ENCODE data around the gene DDIT3. TPM values are rescaled to one million over a fixed set of nuclear protein-coding genes. Genes with fewer than 3 reads are reported as not detected.
"Not testable (repeated sequence)": the region's sequence is repeated elsewhere in the genome, so short reads cannot be mapped to it uniquely, and the experiment has no call there.

Gene DDIT3
- total RNA-seq, result 24.0 TPM
- long read RNA-seq, transcript DDIT3-201 (4 exons, 906 nt), result major isoform, 15 of 21 reads
- long read RNA-seq, partial matches to known transcripts, result 1 of 21 reads
- long read RNA-seq, other reads (novel, unspliced or antisense), result 2 of 21 reads

DNA sequence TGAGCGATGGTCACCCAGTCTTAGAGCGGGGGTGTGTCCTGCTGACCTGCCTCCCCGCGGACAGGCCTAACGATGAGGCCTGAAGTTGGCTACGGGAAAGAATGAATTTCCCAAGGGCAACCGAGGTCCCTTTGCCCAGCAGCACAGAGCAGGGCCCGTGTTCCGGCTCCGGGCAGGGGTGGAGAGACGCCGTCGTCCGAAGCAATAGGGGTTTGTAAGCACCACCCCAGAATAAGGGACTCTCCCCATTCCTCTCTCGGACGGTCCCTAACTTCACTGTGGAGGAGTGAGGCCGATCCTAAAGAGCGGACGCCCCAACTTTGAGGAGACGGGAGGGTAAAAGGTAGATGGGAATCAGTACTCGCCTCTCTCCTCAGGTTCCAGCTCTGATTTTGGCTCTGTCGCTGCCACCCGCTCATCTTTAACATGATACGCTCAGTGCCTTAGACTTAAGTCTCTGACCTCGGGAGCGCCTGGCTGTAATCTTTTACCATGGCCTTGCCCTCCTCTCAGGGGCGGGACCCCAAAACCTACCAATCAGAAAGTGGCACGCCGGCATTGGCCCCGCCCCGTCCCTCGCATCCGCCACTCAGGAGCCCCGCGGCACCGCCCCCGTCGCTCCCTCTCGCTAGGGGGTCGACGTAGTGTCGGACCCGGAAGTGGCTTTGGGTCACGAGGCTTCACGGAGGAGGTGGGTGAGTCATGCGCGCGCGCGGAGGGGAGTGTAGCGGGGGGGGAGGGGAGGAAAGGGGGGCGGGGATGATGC, at the start of gene DDIT3:
TSS of gene DDIT3 (minus strand) at position 462 of the 766 bp plus-strand sequence. CDS start 3,108 bp downstream, outside the sequence.
- intact Hi-C loops (cut with DNase I), result loop anchor here (5.0 kb wide), 2 partner anchors 33 to 172 kb away; partner anchors contain the start of genes MARS1 and OS9
- DNase-seq (ENCODE audit: low spot score), result peak; percentile 100

DNA sequence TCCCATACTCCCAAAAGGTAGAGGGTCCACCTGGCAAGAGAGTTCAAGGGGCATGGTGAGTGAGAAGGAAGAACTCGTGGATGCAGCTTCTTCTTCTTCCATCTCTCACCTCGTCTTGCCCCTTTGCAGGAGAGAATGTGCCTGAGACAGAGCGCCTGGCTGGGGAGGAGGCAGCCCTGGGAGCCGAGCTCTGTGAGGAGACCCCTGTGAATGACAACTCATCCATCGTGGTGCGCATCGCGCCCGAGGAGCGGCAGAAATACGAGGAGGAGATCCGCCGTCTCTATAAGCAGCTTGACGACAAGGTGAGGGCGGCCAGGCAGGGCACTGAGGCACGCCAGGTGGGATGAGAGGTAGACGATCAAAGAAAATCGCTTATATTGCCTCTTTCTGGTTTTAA, 49.5 kb upstream of the DDIT3 start:
- intact Hi-C loops (cut with DNase I), result no loop called here
- DNase-seq (ENCODE audit: low spot score), result no peak

DNA sequence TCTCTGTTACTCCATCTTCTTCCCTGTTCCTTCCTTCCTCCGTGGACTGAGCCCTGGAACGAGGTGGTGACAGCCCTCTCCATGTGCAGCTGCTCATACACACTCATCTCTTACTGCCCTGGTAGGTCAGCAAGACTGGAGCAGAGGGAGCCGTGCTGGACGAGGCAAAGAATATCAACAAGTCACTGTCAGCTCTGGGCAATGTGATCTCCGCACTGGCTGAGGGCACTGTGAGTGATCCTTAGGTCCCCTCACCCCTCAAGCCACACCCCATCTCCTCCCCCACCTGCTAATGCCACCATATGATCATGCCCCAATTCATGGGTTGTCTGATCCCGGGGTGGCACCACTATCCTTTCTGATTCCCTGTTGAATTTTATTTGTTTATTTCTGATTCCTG, 48.5 kb upstream of the DDIT3 start:
- no peak for DNase-seq (ENCODE audit: low spot score)
- intact Hi-C loops (cut with DNase I), result no loop called here

DNA sequence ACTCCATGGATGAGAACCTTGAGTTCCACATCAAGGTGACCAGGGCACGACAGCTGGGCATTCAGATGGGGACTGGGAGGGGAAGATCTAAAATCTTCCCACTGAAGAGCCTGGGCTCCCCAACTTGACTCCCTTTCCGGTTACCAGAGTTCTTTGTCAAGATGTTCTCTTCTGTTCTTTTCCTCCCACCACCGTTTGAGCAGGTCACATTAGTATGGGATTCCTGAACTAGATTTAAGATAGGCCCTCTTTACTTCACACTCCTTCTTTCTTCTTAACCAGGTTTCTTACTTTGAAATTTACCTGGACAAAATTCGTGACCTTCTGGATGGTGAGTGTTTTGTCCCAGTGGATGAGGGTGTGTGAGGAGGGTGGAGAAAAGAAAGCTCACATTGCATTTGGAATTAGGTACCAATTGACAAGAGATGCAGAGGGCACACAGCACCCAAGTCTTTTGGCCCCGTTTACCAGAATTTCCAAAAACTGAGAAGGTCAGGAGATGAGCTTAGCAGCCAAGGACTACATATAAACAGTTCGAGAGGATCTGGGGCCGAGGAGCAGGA, 43.9 kb upstream of the DDIT3 start:
- no peak for DNase-seq (ENCODE audit: low spot score)
- intact Hi-C loops (cut with DNase I), result no loop called here

- no peak for DNase-seq (ENCODE audit: low spot score)
- intact Hi-C loops (cut with DNase I), result no loop called here
These were observed 43.0 kb upstream of the DDIT3 start for GRCh38 chr12:57563358-57563757.

- DNase-seq (ENCODE audit: low spot score); intact Hi-C loops (cut with DNase I): not testable (repeated sequence)
These were observed 40.8 kb upstream of the DDIT3 start for GRCh38 chr12:57561117-57561516.

GRCh38 chr12:57560516-57560915, 40.2 kb upstream of the DDIT3 start:
- intact Hi-C loops (cut with DNase I), result no loop called here

GRCh38 chr12:57558864-57559263, 38.5 kb upstream of the DDIT3 start:
- no peak for DNase-seq (ENCODE audit: low spot score)
- intact Hi-C loops (cut with DNase I), result no loop called here

More at GRCh38 chr12:57560516-57560915, 40.2 kb upstream of the DDIT3 start:
- no peak for DNase-seq (ENCODE audit: low spot score)

- intact Hi-C loops (cut with DNase I), result no loop called here
- no peak for DNase-seq (ENCODE audit: low spot score)
These were observed 34.6 kb upstream of the DDIT3 start for GRCh38 chr12:57554897-57555296.

DNA sequence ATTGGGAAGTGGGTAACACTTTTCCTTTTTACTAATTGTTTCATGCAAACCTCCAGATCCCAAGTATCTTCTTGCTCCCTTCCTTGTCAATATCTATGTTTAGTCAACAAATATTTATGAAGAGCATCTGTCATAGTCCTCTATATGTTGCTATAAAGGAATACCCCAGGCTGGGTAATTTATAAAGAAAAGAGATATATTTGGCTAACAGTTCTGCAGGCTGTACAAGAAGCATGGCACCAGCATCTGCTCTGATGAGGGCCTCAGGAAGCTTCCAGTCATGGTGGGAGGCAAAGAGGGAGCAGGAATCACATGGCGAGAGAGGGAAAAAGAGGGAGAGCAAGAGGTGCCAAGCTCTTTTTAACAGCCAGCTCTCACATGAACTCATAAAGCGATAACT, 34.1 kb upstream of the DDIT3 start:
- DNase-seq (ENCODE audit: low spot score), result no peak
- intact Hi-C loops (cut with DNase I), result no loop called here

- intact Hi-C loops (cut with DNase I), result no loop called here
- DNase-seq (ENCODE audit: low spot score), result no peak
These were observed 33.3 kb upstream of the DDIT3 start for GRCh38 chr12:57553343-57554202.

GRCh38 chr12:57552835-57553313, 32.6 kb upstream of the DDIT3 start:
- intact Hi-C loops (cut with DNase I), result no loop called here
- no peak for DNase-seq (ENCODE audit: low spot score)

DNA sequence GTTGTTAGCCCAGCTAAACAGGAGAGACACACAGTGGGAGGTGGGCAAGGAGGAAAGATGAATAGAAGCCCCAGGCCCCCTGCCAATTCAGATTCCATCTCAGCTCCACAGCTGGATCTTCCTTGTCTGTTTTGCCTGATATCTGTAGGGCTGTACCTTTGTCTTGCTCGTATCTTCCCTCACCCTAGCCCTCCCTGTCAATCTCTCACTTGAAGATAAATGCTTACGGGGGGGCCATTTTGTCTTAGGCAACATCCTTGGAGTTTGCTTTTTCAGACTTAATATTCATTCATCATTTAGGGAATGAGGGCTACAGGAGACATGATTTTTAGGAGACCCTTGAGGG, 32.0 kb upstream of the DDIT3 start:
- intact Hi-C loops (cut with DNase I), result no loop called here
- DNase-seq (ENCODE audit: low spot score), result no peak

GRCh38 chr12:57551637-57552305, 31.5 kb upstream of the DDIT3 start:
- intact Hi-C loops (cut with DNase I), result no loop called here

GRCh38 chr12:57550641-57551549, 30.6 kb upstream of the DDIT3 start:
- intact Hi-C loops (cut with DNase I), result no loop called here
- no peak for DNase-seq (ENCODE audit: low spot score)

More at GRCh38 chr12:57551637-57552305, 31.5 kb upstream of the DDIT3 start:
- DNase-seq (ENCODE audit: low spot score), result no peak

DNA sequence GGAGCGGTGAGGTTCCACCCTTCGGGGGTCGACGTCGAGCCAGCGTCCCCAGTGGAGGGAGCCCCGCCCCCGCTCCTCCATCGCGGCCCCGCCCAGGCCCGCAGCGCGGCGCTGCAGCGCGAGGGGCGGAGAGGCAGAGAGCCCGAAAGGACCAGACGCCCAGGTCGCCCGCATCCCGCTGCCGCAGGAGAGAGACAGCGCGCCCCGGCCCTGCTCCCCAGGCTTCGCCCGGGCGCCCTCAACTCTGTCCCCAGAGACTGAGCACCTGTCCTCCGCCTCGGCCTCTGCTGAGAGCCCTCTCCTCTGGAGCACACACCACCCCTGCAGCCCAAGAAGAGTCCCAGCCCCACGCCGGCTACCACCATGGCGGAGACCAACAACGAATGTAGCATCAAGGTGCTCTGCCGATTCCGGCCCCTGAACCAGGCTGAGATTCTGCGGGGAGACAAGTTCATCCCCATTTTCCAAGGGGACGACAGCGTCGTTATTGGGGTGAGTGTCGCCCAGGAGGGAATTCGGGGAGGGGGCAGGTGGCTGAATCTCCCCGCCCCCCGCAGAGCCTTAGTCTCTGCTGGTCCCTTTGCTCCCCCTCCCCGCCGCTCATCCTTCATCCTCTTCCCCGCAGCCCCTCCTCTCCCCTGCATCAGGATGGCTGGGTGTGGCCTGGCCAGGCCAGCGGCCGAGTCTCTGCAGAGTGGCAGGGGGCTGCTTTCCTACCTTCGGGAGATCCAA, 29.8 kb upstream of the DDIT3 start, which contains the start of gene KIF5A:
TSS of gene KIF5A (plus strand) at position 136 of the 732 bp plus-strand sequence. CDS start at position 364, 228 bp downstream.
- intact Hi-C loops (cut with DNase I), result no loop called here
- no peak for DNase-seq (ENCODE audit: low spot score)

DNA sequence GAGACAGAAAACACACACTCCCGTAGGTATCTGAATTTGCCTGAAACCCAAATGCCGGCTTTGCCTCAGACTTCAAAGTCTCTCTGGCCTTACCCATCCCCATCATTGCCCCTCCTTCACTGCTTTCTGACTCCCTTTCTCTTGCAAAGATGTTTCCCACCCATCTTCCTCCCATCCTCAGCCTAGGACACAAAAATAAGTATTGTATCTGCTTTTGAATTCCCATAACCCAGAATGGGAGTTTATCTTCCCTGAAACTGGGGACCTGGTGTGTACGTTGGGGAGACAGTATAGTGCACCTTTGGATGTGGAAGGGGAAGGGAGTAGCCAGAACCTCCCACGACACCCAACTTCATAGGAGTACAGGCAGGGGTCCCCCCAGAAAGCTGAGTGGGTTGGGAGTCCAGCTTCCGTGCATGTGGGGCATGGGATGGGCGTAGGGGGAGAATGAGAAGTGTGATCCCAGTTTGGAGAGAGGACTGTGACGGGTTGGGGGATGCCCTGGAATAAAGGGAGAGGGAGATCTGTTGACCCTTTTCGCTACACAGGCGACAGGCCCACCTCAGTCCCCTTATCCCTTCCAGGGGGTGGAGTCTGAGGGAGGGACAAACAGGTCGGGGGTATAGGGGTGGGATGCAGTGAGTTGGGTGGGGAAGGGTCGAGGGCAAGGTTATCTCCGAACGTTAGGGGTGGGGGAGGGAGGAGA, 29.0 kb upstream of the DDIT3 start:
- intact Hi-C loops (cut with DNase I), result no loop called here
- no peak for DNase-seq (ENCODE audit: low spot score)

Data from cardiac septum (tissue), 1 donor.